ENCODE data around the gene CACNA1H.

DNA sequence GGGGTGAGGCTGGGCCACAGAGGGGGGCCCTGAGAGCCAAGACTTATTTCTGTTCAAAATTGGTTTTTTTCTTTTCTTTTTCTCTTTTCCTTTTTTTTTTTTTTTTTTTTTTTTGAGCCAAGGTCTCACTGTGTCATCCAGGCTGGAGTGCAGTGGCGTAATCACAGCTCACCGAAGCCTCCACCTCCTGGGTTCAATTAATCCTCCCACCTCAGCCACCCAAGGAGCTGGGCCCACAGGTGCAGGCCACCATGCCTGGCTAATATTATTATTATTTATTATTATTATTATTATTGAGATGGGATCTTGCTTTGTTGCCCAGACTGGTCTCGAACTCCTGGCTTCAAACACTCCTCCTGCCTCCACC is 17.5 kb upstream of the CACNA1H start:
- TF ChIP-seq, protein P1, sequence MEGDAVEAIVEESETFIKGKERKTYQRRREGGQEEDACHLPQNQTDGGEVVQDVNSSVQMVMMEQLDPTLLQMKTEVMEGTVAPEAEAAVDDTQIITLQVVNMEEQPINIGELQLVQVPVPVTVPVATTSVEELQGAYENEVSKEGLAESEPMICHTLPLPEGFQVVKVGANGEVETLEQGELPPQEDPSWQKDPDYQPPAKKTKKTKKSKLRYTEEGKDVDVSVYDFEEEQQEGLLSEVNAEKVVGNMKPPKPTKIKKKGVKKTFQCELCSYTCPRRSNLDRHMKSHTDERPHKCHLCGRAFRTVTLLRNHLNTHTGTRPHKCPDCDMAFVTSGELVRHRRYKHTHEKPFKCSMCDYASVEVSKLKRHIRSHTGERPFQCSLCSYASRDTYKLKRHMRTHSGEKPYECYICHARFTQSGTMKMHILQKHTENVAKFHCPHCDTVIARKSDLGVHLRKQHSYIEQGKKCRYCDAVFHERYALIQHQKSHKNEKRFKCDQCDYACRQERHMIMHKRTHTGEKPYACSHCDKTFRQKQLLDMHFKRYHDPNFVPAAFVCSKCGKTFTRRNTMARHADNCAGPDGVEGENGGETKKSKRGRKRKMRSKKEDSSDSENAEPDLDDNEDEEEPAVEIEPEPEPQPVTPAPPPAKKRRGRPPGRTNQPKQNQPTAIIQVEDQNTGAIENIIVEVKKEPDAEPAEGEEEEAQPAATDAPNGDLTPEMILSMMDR (IDR thresholded peaks at IDR 0.05; ENCODE audit: low read depth, low read length, poor library complexity, severe bottlenecking) = no peak
- TF ChIP-seq EZH2phosphoT487 (IDR thresholded peaks at IDR 0.05; ENCODE audit: borderline replicate concordance, low read length) = no peak

Measured in DOHH2 (cell line).